GM12891 (cell line): ENCODE results near the gene ERICH3.

Experiments
- DNase-seq: peaks from one replicate; pipeline ENCODE4 v3.0.0; 2011; ENCODE audit warnings: low spot score; ENCODE audit not compliant: insufficient read length
- FAIRE-seq: peaks from 2 replicates; lab custom pipeline; 2011; peaks lifted over from hg19 to GRCh38; lab: Jason Lieb, UNC
- PAX5 ChIP-seq: IDR thresholded peaks from 2 replicates; pipeline ENCODE4 v1.6.1; 2011; ENCODE audit warnings: low read length, moderate library complexity, mild to moderate bottlenecking; ENCODE audit not compliant: insufficient read depth, severe bottlenecking
- POLR2A ChIP-seq: IDR thresholded peaks from 2 replicates; pipeline ENCODE4 v1.6.1; 2011; ENCODE audit warnings: low read depth, low read length, control low read depth
- POLR2AphosphoS5 ChIP-seq: IDR thresholded peaks from 2 replicates; pipeline ENCODE4 v1.6.1; 2011; ENCODE audit warnings: low read depth, low read length, control low read depth
- POU2F2 ChIP-seq: IDR thresholded peaks from 2 replicates; pipeline ENCODE4 v1.6.1; 2011; ENCODE audit warnings: low read depth, mild to moderate bottlenecking, control low read depth, low read length, moderate library complexity
- SPI1 ChIP-seq: IDR thresholded peaks from 2 replicates; pipeline ENCODE4 v1.6.1; 2011; ENCODE audit warnings: low read depth, low read length, control low read depth
- TAF1 ChIP-seq: IDR thresholded peaks from 2 replicates; pipeline ENCODE4 v1.6.1; 2011; ENCODE audit warnings: low read depth, low read length, control low read depth

Gene ERICH3

GRCh38 chr1:74623716-74624115 lies 49.9 kb downstream of the ERICH3 start:
- no peak for FAIRE-seq
- DNase-seq = no peak
- TF ChIP-seq PAX5 = no peak
- no peak for TF ChIP-seq POLR2AphosphoS5
- TF ChIP-seq SPI1 = no peak
- TF ChIP-seq TAF1 = no peak
- TF ChIP-seq POLR2A = no peak
- TF ChIP-seq POU2F2 = no peak

DNA sequence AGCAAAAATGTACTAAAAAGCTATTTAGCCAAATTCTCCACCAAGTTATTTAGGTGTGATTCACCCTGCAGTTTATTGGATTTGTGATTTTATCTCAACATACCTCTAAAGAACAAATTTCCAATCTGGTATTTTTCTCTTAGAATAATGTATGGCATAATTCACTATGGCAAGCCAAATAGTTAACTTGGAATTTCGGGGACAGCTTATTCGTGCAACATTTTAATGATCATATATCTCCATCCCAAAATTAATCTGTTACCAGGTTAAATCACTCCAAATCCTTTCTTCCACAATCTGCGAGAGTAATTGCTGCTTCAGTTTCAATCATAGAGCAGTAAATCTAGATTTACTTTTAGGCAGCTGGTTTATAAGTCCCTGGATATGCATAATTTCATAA lies 53.4 kb downstream of the ERICH3 start:
- DNase-seq = no peak
- no peak for TF ChIP-seq POU2F2
- no peak for TF ChIP-seq PAX5
- no peak for TF ChIP-seq POLR2AphosphoS5
- TF ChIP-seq POLR2A = no peak
- TF ChIP-seq SPI1 = no peak
- no peak for TF ChIP-seq TAF1
- no peak for FAIRE-seq

DNA sequence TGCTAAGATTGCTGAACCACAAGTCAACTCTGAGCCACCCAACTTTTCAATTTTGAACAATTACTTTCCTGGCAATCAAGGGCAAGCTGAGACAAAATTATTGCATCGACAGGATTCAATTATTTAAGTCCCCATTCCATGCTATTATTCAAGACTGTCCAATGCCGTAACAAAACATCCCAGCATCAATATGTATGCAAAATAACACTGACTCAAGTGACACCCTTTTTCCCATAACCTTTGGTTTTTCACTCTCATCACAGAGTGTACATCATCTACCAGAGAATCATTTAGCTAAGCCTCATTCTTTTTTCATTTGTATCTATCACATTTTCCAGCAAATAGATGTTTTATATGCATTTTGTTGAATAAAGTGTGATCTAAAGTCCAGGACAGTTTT lies 54.6 kb downstream of the ERICH3 start:
- no peak for TF ChIP-seq POLR2A
- TF ChIP-seq POU2F2 = no peak
- no peak for TF ChIP-seq SPI1
- TF ChIP-seq POLR2AphosphoS5 = no peak
- no peak for TF ChIP-seq TAF1
- TF ChIP-seq PAX5 = no peak
- no peak for DNase-seq

DNA sequence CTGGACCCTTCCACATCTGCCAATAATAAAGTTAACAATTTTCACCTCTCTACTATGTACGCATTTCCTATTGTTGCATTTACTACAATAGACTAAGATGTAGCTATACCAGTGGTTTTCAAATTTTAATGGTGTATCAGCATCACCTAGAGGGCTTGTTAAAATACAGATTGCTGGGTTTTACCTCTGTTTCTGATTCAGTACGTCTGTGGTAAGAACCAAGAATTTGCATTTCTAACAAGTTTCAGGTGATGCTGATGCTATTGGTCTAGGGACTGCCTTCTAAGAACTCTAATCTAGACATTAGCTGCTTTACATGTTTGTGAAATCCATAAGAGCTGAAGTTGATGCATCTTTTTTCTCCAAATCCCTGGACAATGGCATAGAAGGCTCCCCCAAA lies 59.7 kb downstream of the ERICH3 start:
- TF ChIP-seq POU2F2 (no peak), SPI1 (no peak), TAF1 (no peak), POLR2A (no peak), PAX5 (no peak), POLR2AphosphoS5 (no peak)
- DNase-seq = no peak
- FAIRE-seq = no peak

More for the DNA sequence above, 54.6 kb downstream of the ERICH3 start:
- no peak for FAIRE-seq

- TF ChIP-seq POLR2A (no peak), SPI1 (no peak), TAF1 (no peak), POU2F2 (no peak), POLR2AphosphoS5 (no peak), PAX5 (no peak)
- no peak for FAIRE-seq
- DNase-seq = no peak
Measured at GRCh38 chr1:74611887-74612286, 61.7 kb downstream of the ERICH3 start.

DNA sequence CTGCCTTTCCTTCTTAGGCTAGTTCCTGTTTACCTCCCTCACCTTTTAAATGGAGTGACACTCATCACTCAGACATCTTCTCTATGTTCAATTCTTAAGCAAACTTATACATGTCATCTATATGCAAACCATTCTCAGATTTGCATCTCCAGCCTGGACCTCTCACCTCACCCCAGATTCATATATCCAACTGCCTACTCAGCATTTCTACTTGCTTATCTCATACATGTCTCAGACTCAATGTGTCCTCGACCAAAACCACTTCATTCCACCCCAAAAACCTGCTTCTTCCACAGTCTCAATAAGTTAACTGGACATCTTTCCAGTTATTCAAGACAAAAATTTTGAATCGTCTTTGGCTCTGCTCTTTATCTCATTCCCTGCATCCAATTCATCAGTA lies 62.6 kb downstream of the ERICH3 start:
- FAIRE-seq (no peak), DNase-seq (no peak)
- no peak for TF ChIP-seq POLR2A
- no peak for TF ChIP-seq POLR2AphosphoS5
- TF ChIP-seq TAF1 = no peak
- no peak for TF ChIP-seq PAX5
- no peak for TF ChIP-seq POU2F2
- TF ChIP-seq SPI1 = no peak

DNA sequence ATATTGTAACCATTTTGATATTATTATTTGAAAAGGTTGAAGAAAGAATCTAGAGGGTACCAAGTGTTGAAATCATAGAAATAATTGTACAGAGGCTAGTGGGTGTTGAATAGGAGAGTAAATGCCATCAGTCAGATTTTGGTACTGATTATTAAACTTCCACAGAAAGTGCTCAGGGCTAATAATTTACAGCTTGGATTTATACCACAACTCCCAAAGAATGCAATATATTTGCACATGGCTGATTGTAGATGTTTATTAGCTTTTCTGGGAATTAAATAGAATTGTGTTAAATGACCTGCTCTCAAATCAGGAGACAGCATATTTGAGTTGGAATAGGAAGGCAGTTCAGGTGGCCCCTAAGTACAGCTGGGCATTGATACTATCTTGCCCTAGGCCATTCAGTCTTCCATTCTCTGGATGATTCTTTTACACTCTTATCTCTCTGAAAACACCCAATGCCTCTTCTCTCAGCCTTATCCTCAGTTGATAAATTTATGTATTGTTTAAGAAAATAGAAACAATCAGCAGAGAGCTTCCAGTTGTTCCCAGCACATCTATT lies 63.7 kb downstream of the ERICH3 start:
- DNase-seq (no peak), FAIRE-seq (no peak)
- TF ChIP-seq POU2F2 = no peak
- no peak for TF ChIP-seq TAF1
- TF ChIP-seq SPI1 = no peak
- no peak for TF ChIP-seq PAX5
- no peak for TF ChIP-seq POLR2AphosphoS5

- TF ChIP-seq POLR2AphosphoS5 (no peak), PAX5 (no peak), POU2F2 (no peak), TAF1 (no peak), POLR2A (no peak), SPI1 (no peak)
- FAIRE-seq (no peak), DNase-seq (no peak)
Measured at GRCh38 chr1:74596717-74597116, 76.9 kb downstream of the ERICH3 start.

GRCh38 chr1:74593887-74594866 lies 79.4 kb downstream of the ERICH3 start:
- no peak for TF ChIP-seq SPI1
- TF ChIP-seq POU2F2 = no peak
- no peak for TF ChIP-seq POLR2AphosphoS5
- TF ChIP-seq POLR2A = no peak
- TF ChIP-seq TAF1 = no peak
- TF ChIP-seq PAX5 = no peak
- FAIRE-seq (no peak), DNase-seq (no peak)
